PC-3 (cell line): ENCODE measurements around the gene MAML3.

Experiments used
- CTCF ChIP-seq: fragments of 300-600 bp; sonication (generic); conservative IDR thresholded peaks from 2 replicates; pipeline ENCODE4 v1.5.1; 2017; ENCODE audit warnings: antibody characterized with exemption, low read depth, mild to moderate bottlenecking, low read length
- EZH2 ChIP-seq: fragments of 300-600 bp; sonication (generic); IDR thresholded peaks from one replicate; pipeline ENCODE4 v1.6.1; 2017; ENCODE audit warnings: antibody characterized with exemption, mild to moderate bottlenecking, low read length; ENCODE audit not compliant: unreplicated experiment
- EZH2phosphoT487 ChIP-seq: fragments of 300-600 bp; sonication (generic); IDR thresholded peaks from 2 replicates; pipeline ENCODE4 v1.6.1; 2018; ENCODE audit warnings: mild to moderate bottlenecking, antibody characterized with exemption, low read length, borderline replicate concordance

GRCh38 chr4:140082391-140082755 lies 71.6 kb downstream of the MAML3 start:
- TF ChIP-seq CTCF (no peak), EZH2 (no peak), EZH2phosphoT487 (no peak)
